MCF 10A (cell line): Measurements from ENCODE around the gene ATG4D. TPM values are rescaled to one million over a fixed set of nuclear protein-coding genes. Genes with fewer than 3 reads are reported as not detected.
A peak's percentile ranks its signal among the peaks of the same experiment; 100 is the strongest.

Experiments used
- BruUV-seq: library from RNA; stranded (reverse); fragments of 400-500 nt; replicated peaks from 2 replicates; lab custom pipeline; 2021; lab: Mats Ljungman, UMichigan
- CTCF ChIA-PET: fragments of 300-600 bp; sonication (Branson Sonifier 250); formaldehyde crosslinking; extraction: SDS; loops from one replicate; lab custom pipeline; 2021; ENCODE audit warnings: antibody characterized with exemption, inconsistent platforms; lab: Yijun Ruan, JAX
- POLR2A ChIA-PET: fragments of 300-600, 350-650 bp; sonication (Branson Sonifier 250); formaldehyde crosslinking; extraction: SDS; loops from one replicate; lab custom pipeline; 2020; ENCODE audit warnings: antibody characterized with exemption, inconsistent platforms; lab: Yijun Ruan, JAX
- DNase-seq: peaks from one replicate; pipeline ENCODE4 v3.0.0-alpha.2; 2018; ENCODE audit not compliant: unreplicated experiment
- H3K27ac Mint-ChIP-seq: one replicate; pipeline ENCODE4 v1.8.0; 2022; ENCODE audit warnings: mild to moderate bottlenecking, low read depth, mixed read lengths; ENCODE audit not compliant: unreplicated experiment
- H3K27me3 Mint-ChIP-seq: one replicate; pipeline ENCODE4 v1.8.0; 2022; ENCODE audit warnings: mixed read lengths; ENCODE audit not compliant: insufficient read depth, unreplicated experiment
- H3K36me3 Mint-ChIP-seq: one replicate; pipeline ENCODE4 v1.8.0; 2022; ENCODE audit warnings: mild to moderate bottlenecking, moderate library complexity, mixed read lengths; ENCODE audit not compliant: insufficient read depth, unreplicated experiment
- H3K4me1 Mint-ChIP-seq: one replicate; pipeline ENCODE4 v1.8.0; 2022; ENCODE audit warnings: mixed read lengths; ENCODE audit not compliant: insufficient read depth, unreplicated experiment
- H3K4me3 Mint-ChIP-seq: one replicate; pipeline ENCODE4 v1.8.0; 2022; ENCODE audit warnings: mild to moderate bottlenecking, moderate library complexity, mixed read lengths; ENCODE audit not compliant: unreplicated experiment
- H3K9me3 Mint-ChIP-seq: one replicate; pipeline ENCODE4 v1.8.0; 2022; ENCODE audit warnings: mixed read lengths; ENCODE audit not compliant: unreplicated experiment
- intact Hi-C: fragments of 100-400 bp; cut with micrococcal nuclease; formaldehyde crosslinking; loops from 2 replicates; pipeline ENCODE4 v1.14.1; 2022
- total RNA-seq: library from RNA; stranded (reverse); gene quantifications from 2 replicates; pipeline ENCODE4 v1.2.3, GENCODE V29; 2022
- TF ChIP-seq, protein P1 (sequence below): fragments of 200-600 bp; IDR thresholded peaks from one replicate; pipeline ENCODE4 v1.8.0; 2022; ENCODE audit warnings: antibody characterized with exemption, mild to moderate bottlenecking; ENCODE audit not compliant: unreplicated experiment

The ATG4D gene
- total RNA-seq, 1 experiment from 2014 or later, result 22.6 TPM

DNA sequence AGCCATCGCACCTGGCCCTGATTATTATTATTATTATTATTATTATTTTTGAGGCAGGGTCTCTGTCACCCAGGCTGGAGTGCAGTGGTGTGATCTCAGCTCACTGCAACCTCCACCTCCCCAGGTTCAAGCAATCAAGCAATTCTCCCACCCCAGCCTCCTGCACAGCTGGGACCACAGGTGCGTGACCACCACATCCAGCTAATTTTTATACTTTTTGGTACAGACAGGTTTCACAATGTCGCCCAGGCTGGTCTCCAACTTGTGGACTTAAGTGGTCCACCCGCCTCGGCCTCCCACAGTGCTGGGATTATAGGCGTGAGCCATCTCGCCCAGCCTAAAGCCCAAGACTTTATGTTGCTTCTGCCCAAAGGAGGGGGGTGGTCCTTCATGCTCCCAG is 49.4 kb downstream of the ATG4D start:
- ChIA-PET POLR2A (interaction anchor here (1.0 kb wide), 1 partner anchor 60 kb away, joined by 3 read pairs; no protein-coding TSS in a partner anchor), CTCF (interaction anchor here (0.6 to 2.7 kb wide), 3 partner anchors 12 to 51 kb away, joined by 3 to 13 read pairs (median 5); no protein-coding TSS in a partner anchor)
- Mint-ChIP-seq H3K27me3 (peaks cover 3% of the 10 kb centered on the region), H3K27ac (no peak overlapping the region), H3K4me1 (no peaks in the 10 kb centered on the region), H3K36me3 (no peaks in the 10 kb centered on the region), H3K4me3 (no peak overlapping the region), H3K9me3 (no peaks in the 10 kb centered on the region)
- TF ChIP-seq, protein P1, sequence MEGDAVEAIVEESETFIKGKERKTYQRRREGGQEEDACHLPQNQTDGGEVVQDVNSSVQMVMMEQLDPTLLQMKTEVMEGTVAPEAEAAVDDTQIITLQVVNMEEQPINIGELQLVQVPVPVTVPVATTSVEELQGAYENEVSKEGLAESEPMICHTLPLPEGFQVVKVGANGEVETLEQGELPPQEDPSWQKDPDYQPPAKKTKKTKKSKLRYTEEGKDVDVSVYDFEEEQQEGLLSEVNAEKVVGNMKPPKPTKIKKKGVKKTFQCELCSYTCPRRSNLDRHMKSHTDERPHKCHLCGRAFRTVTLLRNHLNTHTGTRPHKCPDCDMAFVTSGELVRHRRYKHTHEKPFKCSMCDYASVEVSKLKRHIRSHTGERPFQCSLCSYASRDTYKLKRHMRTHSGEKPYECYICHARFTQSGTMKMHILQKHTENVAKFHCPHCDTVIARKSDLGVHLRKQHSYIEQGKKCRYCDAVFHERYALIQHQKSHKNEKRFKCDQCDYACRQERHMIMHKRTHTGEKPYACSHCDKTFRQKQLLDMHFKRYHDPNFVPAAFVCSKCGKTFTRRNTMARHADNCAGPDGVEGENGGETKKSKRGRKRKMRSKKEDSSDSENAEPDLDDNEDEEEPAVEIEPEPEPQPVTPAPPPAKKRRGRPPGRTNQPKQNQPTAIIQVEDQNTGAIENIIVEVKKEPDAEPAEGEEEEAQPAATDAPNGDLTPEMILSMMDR, result no peak
- no TSS peak for BruUV-seq
- intact Hi-C loops, result no loop called here
- DNase-seq, result no peak

DNA sequence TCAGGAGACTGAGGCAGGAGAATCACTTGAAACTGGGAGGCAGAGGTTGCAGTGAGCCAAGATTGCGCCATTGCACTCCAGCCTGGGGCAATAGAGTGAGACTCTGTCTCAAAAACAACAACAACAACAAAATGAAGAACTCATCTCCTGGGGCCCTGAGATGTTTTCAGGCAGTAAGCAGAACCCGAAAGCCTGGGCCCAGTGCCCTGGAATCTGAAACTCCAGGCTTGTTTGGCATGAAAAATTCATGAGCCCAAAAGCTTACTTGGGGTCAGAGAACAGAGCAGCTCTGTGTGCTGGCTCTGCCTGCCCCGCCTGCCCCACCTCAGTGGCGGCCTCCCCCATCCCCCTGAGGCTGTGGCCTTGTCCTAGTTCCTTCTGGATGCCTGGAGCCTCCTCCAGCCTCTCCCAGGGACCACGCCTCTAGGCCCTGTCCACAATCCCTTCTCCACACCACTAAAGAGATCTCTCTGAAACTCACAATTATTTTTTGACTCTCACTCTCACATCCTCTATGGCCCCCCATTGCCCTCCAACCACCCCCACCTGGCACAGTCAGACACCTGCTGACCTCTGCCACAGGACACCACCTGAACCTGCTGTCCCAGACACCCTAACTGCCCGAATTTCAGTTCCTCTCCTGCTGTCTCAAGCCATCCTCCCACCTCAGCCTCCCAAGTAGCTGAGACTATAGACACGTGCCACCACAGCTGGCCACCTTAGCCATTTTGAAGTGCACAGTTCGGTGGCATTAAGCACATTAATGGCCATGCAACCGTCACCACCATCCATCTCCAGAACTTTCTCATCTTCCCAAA is 50.3 kb downstream of the ATG4D start:
- CTCF ChIA-PET, result interaction anchor here (0.6 to 2.7 kb wide), 4 partner anchors 12 to 165 kb away, joined by 3 to 26 read pairs (median 8); no protein-coding TSS in a partner anchor
- DNase-seq, result no peak
- BruUV-seq, result no TSS peak

DNA sequence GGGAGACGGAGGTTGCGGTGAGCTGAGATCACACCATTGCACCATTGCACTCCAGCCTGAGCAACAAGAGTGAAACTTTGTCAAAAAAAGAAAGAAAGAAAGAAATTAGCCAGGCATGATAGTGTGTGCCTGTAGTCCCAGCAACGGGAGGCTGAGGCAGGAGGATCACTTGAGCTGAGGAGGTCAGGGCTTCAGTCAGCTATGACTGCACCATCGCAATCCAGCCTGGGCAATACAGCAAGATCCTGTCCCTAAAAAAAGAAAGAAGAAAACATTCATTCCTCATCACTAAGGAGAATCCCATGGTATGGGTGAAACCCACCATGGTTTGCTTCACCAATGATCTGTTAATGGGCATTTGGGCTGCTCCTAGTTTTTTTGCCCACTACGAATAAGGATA is 56.4 kb downstream of the ATG4D start:
- ChIA-PET POLR2A (interaction anchor here (0.7 kb wide), 1 partner anchor 16 kb away, joined by 3 read pairs; no protein-coding TSS in a partner anchor), CTCF (interaction anchor here (0.6 to 1.0 kb wide), 2 partner anchors 18 to 100 kb away, joined by 3 read pairs; no protein-coding TSS in a partner anchor)
- intact Hi-C loops, result no loop called here
- no peaks in the 10 kb centered on the region for H3K4me1 Mint-ChIP-seq
- H3K36me3 Mint-ChIP-seq, result no peaks in the 10 kb centered on the region
- DNase-seq, result no peak
- H3K9me3 Mint-ChIP-seq, result no peaks in the 10 kb centered on the region
- no peak overlapping the region for H3K27ac Mint-ChIP-seq
- BruUV-seq, result no TSS peak
- H3K4me3 Mint-ChIP-seq, result no peak overlapping the region
- TF ChIP-seq, protein P1, result no peak
- H3K27me3 Mint-ChIP-seq, result peaks cover 15% of the 10 kb centered on the region

More for the DNA sequence above, 50.3 kb downstream of the ATG4D start:
- no peak overlapping the region for H3K27ac Mint-ChIP-seq
- H3K36me3 Mint-ChIP-seq, result no peaks in the 10 kb centered on the region
- intact Hi-C loops, result no loop called here
- POLR2A ChIA-PET, result interaction anchor here (0.6 kb wide), 1 partner anchor 28 kb away, joined by 3 read pairs; no protein-coding TSS in a partner anchor
- no peak overlapping the region for H3K4me3 Mint-ChIP-seq
- no peaks in the 10 kb centered on the region for H3K4me1 Mint-ChIP-seq
- H3K9me3 Mint-ChIP-seq, result no peaks in the 10 kb centered on the region
- H3K27me3 Mint-ChIP-seq, result no peaks in the 10 kb centered on the region
- TF ChIP-seq, protein P1, result no peak

GRCh38 chr19:10601999-10602329 is 58.3 kb downstream of the ATG4D start:
- intact Hi-C loops, result loop anchor here (2.0 kb wide), 1 partner anchor 15 kb away; no protein-coding TSS in a partner anchor
- Mint-ChIP-seq H3K4me3 (peak overlapping the region; percentile 60), H3K4me1 (no peaks in the 10 kb centered on the region), H3K27ac (no peak overlapping the region), H3K9me3 (no peaks in the 10 kb centered on the region), H3K36me3 (no peaks in the 10 kb centered on the region), H3K27me3 (peaks cover 15% of the 10 kb centered on the region)
- no peak for DNase-seq
- TF ChIP-seq, protein P1, result no peak
- ChIA-PET CTCF (interaction anchor here (0.6 to 2.1 kb wide), 4 partner anchors 21 to 302 kb away, joined by 3 to 10 read pairs (median 4); no protein-coding TSS in a partner anchor), POLR2A (interaction anchor here (0.6 to 1.1 kb wide), 2 partner anchors 16 to 220 kb away, joined by 4 to 5 read pairs; no protein-coding TSS in a partner anchor)
- BruUV-seq, result no TSS peak
